ENCODE measurements around the gene THAP2. TPM values are rescaled to one million over a fixed set of nuclear protein-coding genes. Genes with fewer than 3 reads are reported as not detected.

THAP2 gene
- total and polyA plus RNA-seq, 8 donors = 1.1 to 4.3 (median 2.3) TPM

GRCh38 chr12:71626768-71627167, 37.3 kb upstream of the THAP2 start:
- WGBS, 2 donors = 28 to 31% methylated on average over 3 of the region's 3 CpGs
- no peak overlapping the region for H3K4me3 ChIP-seq
- intact Hi-C loops (cut with DNase I) = no loop called here

GRCh38 chr12:71627438-71628002, 36.6 kb upstream of the THAP2 start:
- no peak for FAIRE-seq
- intact Hi-C loops (cut with DNase I) = no loop called here
- Histone ChIP-seq H3K4me3 (no peak overlapping the region), H3K9me3 (no peaks in the 10 kb centered on the region), H3K36me3 (peaks cover 11 to 80% (median 24%) of the 10 kb centered on the region in 3 donors), H3K27ac (no peak overlapping the region), H3K27me3 (no peaks in the 10 kb centered on the region), H3K4me1 (peaks cover 0 to 16% (median 13%) of the 10 kb centered on the region in 3 donors)
- no peak for ATAC-seq
- TF ChIP-seq CTCF (IDR thresholded peaks at IDR 0.05) = no peak
- 70 to 75% methylated on average over 2 of the region's 2 CpGs for whole genome bisulfite sequencing, 2 donors
- DNase-seq = no peak

More at GRCh38 chr12:71626768-71627167, 37.3 kb upstream of the THAP2 start:
- no peaks in the 10 kb centered on the region for H3K9me3 ChIP-seq
- ATAC-seq (peak in 2 of 4 donors; percentile 30 to 55), DNase-seq (no peak), FAIRE-seq (no peak)
- peaks cover 0 to 16% (median 13%) of the 10 kb centered on the region in 3 donors for H3K4me1 ChIP-seq
- no peak for TF ChIP-seq CTCF (IDR thresholded peaks at IDR 0.05)
- no peaks in the 10 kb centered on the region for H3K27me3 ChIP-seq
- H3K36me3 ChIP-seq = peaks cover 8 to 80% (median 24%) of the 10 kb centered on the region in 3 donors
- H3K27ac ChIP-seq = no peak overlapping the region

- H3K27me3 ChIP-seq = no peaks in the 10 kb centered on the region
- intact Hi-C loops (cut with DNase I) = no loop called here
Observed at GRCh38 chr12:71636704-71637115, 27.4 kb upstream of the THAP2 start.

GRCh38 chr12:71638499-71638898, 25.6 kb upstream of the THAP2 start:
- DNase-seq (no peak), FAIRE-seq (peak; percentile 20), ATAC-seq (no peak)
- Histone ChIP-seq H3K27me3 (no peaks in the 10 kb centered on the region), H3K27ac (no peak overlapping the region), H3K36me3 (peaks cover 2 to 76% (median 22%) of the 10 kb centered on the region in 3 donors), H3K4me1 (peaks cover 0 to 4% (median 0%) of the 10 kb centered on the region in 3 donors), H3K4me3 (no peak overlapping the region), H3K9me3 (no peaks in the 10 kb centered on the region)
- no peak for TF ChIP-seq CTCF (IDR thresholded peaks at IDR 0.05)
- intact Hi-C loops (cut with DNase I) = no loop called here

More at GRCh38 chr12:71636704-71637115, 27.4 kb upstream of the THAP2 start:
- 25 to 28% methylated on average over 3 of the region's 3 CpGs for WGBS, 2 donors
- Histone ChIP-seq H3K36me3 (peaks cover 5 to 77% (median 20%) of the 10 kb centered on the region in 3 donors), H3K9me3 (no peaks in the 10 kb centered on the region), H3K27ac (no peak overlapping the region), H3K4me3 (no peak overlapping the region), H3K4me1 (no peaks in the 10 kb centered on the region)
- DNase-seq = no peak
- TF ChIP-seq CTCF (IDR thresholded peaks at IDR 0.05) = peak; percentile 27 to 66 (median 49)
- FAIRE-seq = peak; percentile 65
- ATAC-seq = peak in 3 of 4 donors; percentile 71 to 84 (median 82)

- Histone ChIP-seq H3K4me3 (no peak overlapping the region), H3K9me3 (no peaks in the 10 kb centered on the region), H3K27me3 (no peaks in the 10 kb centered on the region), H3K27ac (no peak overlapping the region), H3K36me3 (peaks cover 2 to 75% (median 15%) of the 10 kb centered on the region in 3 donors), H3K4me1 (peaks cover 0 to 4% (median 0%) of the 10 kb centered on the region in 3 donors)
- no peak for TF ChIP-seq CTCF (IDR thresholded peaks at IDR 0.05)
- intact Hi-C loops (cut with DNase I) = no loop called here
- no peak for DNase-seq
- ATAC-seq = peak in 2 of 4 donors; percentile 41 to 53
- 83 to 84% methylated on average over 2 of the region's 2 CpGs for WGBS, 2 donors
- FAIRE-seq = no peak
Observed at GRCh38 chr12:71639341-71639760, 24.8 kb upstream of the THAP2 start.
